Thyroid gland (tissue), 4 donors: ENCODE data around the gene NDST1. TPM values are rescaled to one million over a fixed set of nuclear protein-coding genes. Genes with fewer than 3 reads are reported as not detected.

Source experiments
- DNase-seq, 2 donors: peaks; one replicate each; pipeline ENCODE4 v3.0.0-alpha.2; 2019
- H3K27ac ChIP-seq, 3 donors: fragments of 200-600 bp; sonication (generic); 1 replicate in 2 of 3; 2 replicates in 1 of 3; pipeline ENCODE4 v1.5.1; 2016 to 2019; ENCODE audit warnings: mild to moderate bottlenecking in 1 of 3, moderate library complexity in 1 of 3
- H3K27me3 ChIP-seq: fragments of 200-600 bp; sonication (generic); one replicate; pipeline ENCODE4 v1.5.1; 2019
- H3K36me3 ChIP-seq, 2 donors: fragments of 200-600 bp; sonication (generic); one replicate each; pipeline ENCODE4 v1.5.1; 2016 to 2019
- H3K4me1 ChIP-seq, 2 donors: fragments of 200-600 bp; sonication (generic); one replicate each; pipeline ENCODE4 v1.5.1; 2017 to 2019
- H3K4me3 ChIP-seq, 3 donors: fragments of 200-600 bp; sonication (generic); replicated peaks in 1 of 3; 1 replicate in 2 of 3; 2 replicates in 1 of 3; pipeline ENCODE4 v1.5.1; 2016; ENCODE audit warnings: mild to moderate bottlenecking in 1 of 3
- H3K9me3 ChIP-seq: fragments of 200-600 bp; sonication (generic); one replicate; pipeline ENCODE4 v1.5.1; 2017
- CTCF ChIP-seq, 6 experiments: fragments of 200-600 bp in 3 of 6; fragments of 450-650 bp in 3 of 6; sonication (generic) in 3 of 6; IDR thresholded peaks; one replicate each; pipeline ENCODE4 v1.5.1; 2016 to 2019; ENCODE audit warnings: antibody characterized with exemption in 6 of 6, mild to moderate bottlenecking in 2 of 6, inconsistent platforms in 1 of 6, moderate library complexity in 1 of 6
- POLR2A ChIP-seq, 2 donors: fragments of 450-650 bp; IDR thresholded peaks; one replicate each; pipeline ENCODE4 v1.6.1; 2017; ENCODE audit warnings: antibody characterized with exemption in 2 of 2, mild to moderate bottlenecking in 2 of 2, moderate library complexity in 1 of 2
- WGBS, 2 donors: methylation state at CpG; one replicate each; pipeline ENCODE4 v1.1.5; 2017; 5-methylcytosine and 5-hydroxymethylcytosine counted together
- intact Hi-C: fragments of 100-400 bp; cut with DNase I; formaldehyde crosslinking; loops from one replicate; pipeline ENCODE4 v1.15.1; 2023
- total RNA-seq, 4 donors: library from RNA; depleted of rRNA; stranded (reverse); fragments of >200 nt; gene quantifications; one replicate each; pipeline ENCODE4 v1.2.3, GENCODE V29; 2016

Gene NDST1
- total RNA-seq, 4 donors from 2014 or later = 84.9 to 171 (median 113) TPM

DNA sequence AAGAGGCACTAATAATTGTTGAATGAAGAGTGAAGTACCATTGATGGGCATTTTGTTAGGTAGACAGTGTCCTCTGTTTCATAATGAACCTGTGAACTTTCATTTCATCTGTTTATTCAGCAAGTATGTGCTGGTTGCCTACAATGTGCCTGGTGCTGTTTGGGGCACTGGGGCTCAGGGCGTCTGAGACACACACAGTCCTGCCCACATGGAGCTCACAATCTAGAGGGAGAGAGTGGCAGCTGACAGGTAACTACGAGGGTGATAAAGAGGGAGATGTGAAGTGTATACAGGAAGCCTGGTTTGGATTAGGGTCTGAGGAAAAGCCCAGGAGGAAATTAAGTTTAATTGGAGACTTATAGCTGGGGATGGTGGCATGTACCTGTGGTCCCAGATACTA is 28.5 kb upstream of the NDST1 start:
- TF ChIP-seq POLR2A (IDR thresholded peaks at IDR 0.05) (no peak), CTCF (IDR thresholded peaks at IDR 0.05) (no peak)
- intact Hi-C loops = no loop called here
- no peaks in the 10 kb centered on the region for H3K9me3 ChIP-seq
- peaks cover 10 to 17% of the 10 kb centered on the region in 2 donors for H3K4me1 ChIP-seq
- no peaks in the 10 kb centered on the region for H3K36me3 ChIP-seq
- no peak overlapping the region for H3K4me3 ChIP-seq
- H3K27ac ChIP-seq = peak overlapping the region in 1 of 3 donors; percentile 33
- no peak for DNase-seq
- 82 to 87% methylated on average over 2 of the region's 2 CpGs for WGBS, 2 donors
- H3K27me3 ChIP-seq = no peaks in the 10 kb centered on the region

DNA sequence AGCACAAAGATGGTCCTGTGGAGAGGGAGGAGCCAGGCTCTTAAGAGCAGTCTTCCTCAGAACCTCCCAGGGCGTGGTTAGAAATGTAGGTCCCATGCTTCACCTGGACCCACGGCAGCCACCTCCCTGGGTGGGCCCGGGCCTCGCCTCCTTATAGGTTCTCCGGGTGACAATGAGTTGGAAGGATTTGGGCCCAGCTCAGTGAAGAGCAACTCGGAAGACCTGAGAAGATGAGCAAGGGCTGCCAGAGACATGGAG is 26.3 kb upstream of the NDST1 start:
- DNase-seq = no peak
- WGBS, 2 donors = 75 to 88% methylated on average over 3 to 6 of the region's 6 CpGs
- Histone ChIP-seq H3K9me3 (no peaks in the 10 kb centered on the region), H3K4me1 (peaks cover 9 to 10% of the 10 kb centered on the region in 2 donors), H3K27me3 (no peaks in the 10 kb centered on the region), H3K36me3 (no peaks in the 10 kb centered on the region), H3K4me3 (no peak overlapping the region), H3K27ac (no peak overlapping the region)
- no peak for TF ChIP-seq POLR2A (IDR thresholded peaks at IDR 0.05)
- TF ChIP-seq CTCF (IDR thresholded peaks at IDR 0.05) = no peak
- intact Hi-C loops = no loop called here

DNA sequence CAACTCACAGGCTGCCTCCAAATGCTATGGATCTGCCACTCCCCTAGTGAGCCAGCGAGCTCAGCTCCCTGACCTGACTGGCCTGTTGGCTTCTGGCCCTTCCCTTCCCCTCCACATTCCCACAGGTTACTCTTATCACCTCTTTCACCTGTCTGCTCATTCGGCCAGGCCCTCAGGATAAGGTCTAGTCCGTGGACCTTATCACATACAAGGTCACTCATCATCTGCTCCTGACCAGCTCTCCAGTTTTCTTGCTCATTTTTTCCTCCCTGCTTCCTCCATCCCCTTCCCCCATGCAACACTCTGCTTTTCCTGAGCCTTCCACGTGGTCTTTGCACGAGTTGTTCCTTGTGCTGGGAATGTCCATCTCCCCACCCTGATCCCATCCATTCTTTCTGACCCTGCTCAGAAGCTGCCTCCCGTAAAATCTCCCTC is 25.9 kb upstream of the NDST1 start:
- Histone ChIP-seq H3K27me3 (no peaks in the 10 kb centered on the region), H3K4me1 (peaks cover 11 to 12% of the 10 kb centered on the region in 2 donors), H3K4me3 (no peak overlapping the region), H3K9me3 (no peaks in the 10 kb centered on the region), H3K36me3 (no peaks in the 10 kb centered on the region), H3K27ac (no peak overlapping the region)
- no peak for DNase-seq
- intact Hi-C loops = no loop called here
- WGBS, 2 donors = 69 to 82% methylated on average over 6 of the region's 6 CpGs
- no peak for TF ChIP-seq POLR2A (IDR thresholded peaks at IDR 0.05)
- no peak for TF ChIP-seq CTCF (IDR thresholded peaks at IDR 0.05)

DNA sequence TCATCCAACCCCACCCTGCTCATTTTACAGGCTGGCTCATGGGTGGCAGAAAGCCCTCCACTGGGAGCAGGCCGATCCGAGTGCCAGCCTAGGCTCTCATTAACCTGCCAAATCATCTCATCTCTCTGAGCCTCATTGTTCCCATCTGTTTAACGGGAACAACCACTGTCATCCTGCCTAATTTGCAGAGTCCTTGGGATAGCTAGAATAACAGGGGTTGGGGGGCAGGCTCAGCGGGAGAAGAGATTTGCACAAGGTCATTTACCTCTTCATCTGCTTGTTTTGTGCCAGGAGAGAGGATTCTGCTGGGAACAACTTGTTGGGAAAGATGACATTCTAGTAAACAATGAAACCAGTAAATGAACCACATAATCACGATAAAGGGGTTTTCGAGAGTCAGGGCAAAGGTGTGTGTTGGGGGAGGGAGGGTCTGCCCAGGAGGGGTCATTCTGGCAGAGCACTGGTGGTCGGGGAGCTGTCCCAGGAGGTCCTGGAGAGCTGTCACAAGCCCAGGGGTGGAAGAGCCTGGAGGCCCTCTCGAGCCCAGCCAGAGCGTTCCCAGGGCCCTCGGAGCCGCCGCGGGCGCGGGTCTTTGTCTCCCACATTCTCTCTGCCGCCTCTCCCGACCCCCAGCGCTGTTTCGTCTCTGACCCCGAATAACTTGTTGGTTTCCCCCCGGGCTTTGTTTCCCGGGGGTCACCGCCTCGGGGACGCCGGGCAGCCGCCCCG is 22.8 kb upstream of the NDST1 start:
- H3K27ac ChIP-seq = peak overlapping the region; percentile 92 to 96 (median 95)
- H3K4me3 ChIP-seq = peak overlapping the region; percentile 60 to 91 (median 87)
- H3K36me3 ChIP-seq = no peaks in the 10 kb centered on the region
- intact Hi-C loops = no loop called here
- H3K9me3 ChIP-seq = no peaks in the 10 kb centered on the region
- WGBS, 2 donors = 15% methylated on average over 25 to 28 of the region's 28 CpGs
- H3K27me3 ChIP-seq = no peaks in the 10 kb centered on the region
- peaks cover 39% of the 10 kb centered on the region in 2 donors for H3K4me1 ChIP-seq
- no peak for DNase-seq
- no peak for TF ChIP-seq POLR2A (IDR thresholded peaks at IDR 0.05)
- TF ChIP-seq CTCF (IDR thresholded peaks at IDR 0.05) = no peak

GRCh38 chr5:150485693-150486401 is 22.1 kb upstream of the NDST1 start:
- H3K4me3 ChIP-seq = peak overlapping the region; percentile 60 to 91 (median 87)
- H3K27ac ChIP-seq = peak overlapping the region; percentile 92 to 96 (median 95)
- peak; percentile 68 to 75 for DNase-seq
- H3K4me1 ChIP-seq = peaks cover 46% of the 10 kb centered on the region in 2 donors
- peak in 1 of 2 donors; percentile 19 for TF ChIP-seq POLR2A (IDR thresholded peaks at IDR 0.05)
- TF ChIP-seq CTCF (IDR thresholded peaks at IDR 0.05) = no peak
- H3K27me3 ChIP-seq = no peaks in the 10 kb centered on the region
- H3K9me3 ChIP-seq = no peaks in the 10 kb centered on the region
- intact Hi-C loops = no loop called here
- no peaks in the 10 kb centered on the region for H3K36me3 ChIP-seq
- WGBS, 2 donors = 0% methylated on average over 4 to 18 of the region's 90 CpGs
